Muscle of leg (tissue), 11 donors: Measurements from ENCODE around the gene S100A9. TPM values are rescaled to one million over a fixed set of nuclear protein-coding genes. Genes with fewer than 3 reads are reported as not detected.

Experiments used
- DNase-seq: peaks from one replicate; pipeline ENCODE4 v3.0.0; 2013
- H3K27ac ChIP-seq: one replicate; pipeline ENCODE4 v1.5.1; 2013; ENCODE audit warnings: mild to moderate bottlenecking, low read length, control low read depth
- H3K27me3 ChIP-seq: one replicate; pipeline ENCODE4 v1.6.1; 2013; ENCODE audit warnings: low read length; ENCODE audit not compliant: control insufficient read depth, insufficient read depth
- H3K36me3 ChIP-seq: one replicate; pipeline ENCODE4 v1.6.1; 2013; ENCODE audit warnings: low read length; ENCODE audit not compliant: control insufficient read depth, insufficient read depth
- H3K4me1 ChIP-seq: one replicate; pipeline ENCODE4 v1.6.1; 2013; ENCODE audit warnings: low read length; ENCODE audit not compliant: control insufficient read depth, insufficient read depth
- H3K4me3 ChIP-seq: one replicate; pipeline ENCODE4 v1.5.1; 2013; ENCODE audit warnings: low read length, control low read depth
- H3K9me3 ChIP-seq: replicated peaks from 2 replicates; pipeline ENCODE4 v1.6.1; 2013; ENCODE audit warnings: low read depth, low read length; ENCODE audit not compliant: control insufficient read depth
- whole genome bisulfite sequencing: methylation state at CpG from one replicate; pipeline ENCODE4 v1.1.5; 2013; ENCODE audit warnings: missing lambda C conversion rate; ENCODE audit not compliant: insufficient coverage; 5-methylcytosine and 5-hydroxymethylcytosine counted together
- polyA plus RNA-seq, 8 donors: library from polyadenylated mRNA; unstranded; fragments of 120-200 nt; gene quantifications; one replicate each; pipeline versions ENCODE4 v1.2.1 to v1.2.3, GENCODE V29; 2013; ENCODE audit warnings: inconsistent platforms in 1 of 8, low replicate concordance in 1 of 8; ENCODE audit not compliant: insufficient read length in 8 of 8, insufficient read depth in 1 of 8
- total RNA-seq: library from RNA; stranded (reverse); fragments of 120-200 nt; gene quantifications from one replicate; pipeline ENCODE4 v1.2.4, GENCODE V29; 2013

Gene S100A9
- total and polyA plus RNA-seq, 9 donors, result 17.8 to 47.3 (median 25.7) TPM

- Histone ChIP-seq H3K27me3 (no peaks in the 10 kb centered on the region), H3K27ac (peak overlapping the region; percentile 6), H3K4me1 (no peaks in the 10 kb centered on the region), H3K9me3 (no peaks in the 10 kb centered on the region), H3K36me3 (no peaks in the 10 kb centered on the region), H3K4me3 (no peak overlapping the region)
- DNase-seq, result no peak
- WGBS, result no CpG with 5 or more reads among the region's 4 CpGs
These were observed 29.3 kb downstream of the S100A9 start for GRCh38 chr1:153387001-153387400.

- Histone ChIP-seq H3K4me3 (no peak overlapping the region), H3K4me1 (no peaks in the 10 kb centered on the region), H3K9me3 (no peaks in the 10 kb centered on the region), H3K36me3 (no peaks in the 10 kb centered on the region), H3K27me3 (no peaks in the 10 kb centered on the region), H3K27ac (no peak overlapping the region)
- 71% methylated on average over 4 of the region's 4 CpGs for WGBS
- no peak for DNase-seq
These were observed 30.1 kb downstream of the S100A9 start for GRCh38 chr1:153387785-153388184.

DNA sequence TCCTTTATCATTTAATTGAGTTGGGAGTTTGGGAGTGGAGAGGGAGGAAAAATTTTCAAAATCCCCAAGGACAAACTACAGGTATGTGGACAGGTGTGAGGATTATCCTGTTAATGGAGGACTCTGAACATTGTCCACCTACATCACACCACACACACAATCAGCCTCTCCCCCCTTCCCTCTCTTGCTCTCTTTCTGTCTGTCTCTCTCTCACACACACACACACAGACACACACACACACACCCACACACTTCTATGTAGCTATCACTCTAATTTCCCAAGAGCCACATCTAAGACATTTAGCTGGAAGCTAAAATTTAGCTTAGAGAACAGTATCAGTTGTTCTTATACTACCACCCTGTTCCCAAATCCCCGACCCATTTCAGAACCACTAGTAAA, 31.7 kb downstream of the S100A9 start:
- Histone ChIP-seq H3K4me1 (no peaks in the 10 kb centered on the region), H3K9me3 (no peaks in the 10 kb centered on the region), H3K27me3 (no peaks in the 10 kb centered on the region), H3K4me3 (no peak overlapping the region), H3K27ac (no peak overlapping the region), H3K36me3 (no peaks in the 10 kb centered on the region)
- WGBS, result no CpG with 5 or more reads among the region's 1 CpG
- DNase-seq, result no peak

- H3K4me3 ChIP-seq, result no peak overlapping the region
- H3K4me1 ChIP-seq, result no peaks in the 10 kb centered on the region
- no peaks in the 10 kb centered on the region for H3K9me3 ChIP-seq
- H3K27me3 ChIP-seq, result no peaks in the 10 kb centered on the region
- H3K36me3 ChIP-seq, result no peaks in the 10 kb centered on the region
- no peak overlapping the region for H3K27ac ChIP-seq
- no peak for DNase-seq
- 0% methylated on average over 1 of the region's 17 CpGs for WGBS
These were observed 32.6 kb downstream of the S100A9 start for GRCh38 chr1:153389973-153390879.

GRCh38 chr1:153390938-153391710, 33.5 kb downstream of the S100A9 start, which contains the start of gene S100A8:
Gene S100A8, minus strand, starts transcription at chr1:153391073. Its CDS starts 538 bp downstream, at chr1:153390535.
- DNase-seq, result peak; percentile 42
- no peaks in the 10 kb centered on the region for H3K9me3 ChIP-seq
- H3K36me3 ChIP-seq, result no peaks in the 10 kb centered on the region
- peaks cover 2% of the 10 kb centered on the region for H3K27me3 ChIP-seq
- no peak within 1 kb of the TSS for H3K27ac ChIP-seq
- no peaks in the 10 kb centered on the region for H3K4me1 ChIP-seq
- no peak within 1 kb of the TSS for H3K4me3 ChIP-seq
- WGBS, result 69% methylated on average over 2 of the region's 7 CpGs

DNA sequence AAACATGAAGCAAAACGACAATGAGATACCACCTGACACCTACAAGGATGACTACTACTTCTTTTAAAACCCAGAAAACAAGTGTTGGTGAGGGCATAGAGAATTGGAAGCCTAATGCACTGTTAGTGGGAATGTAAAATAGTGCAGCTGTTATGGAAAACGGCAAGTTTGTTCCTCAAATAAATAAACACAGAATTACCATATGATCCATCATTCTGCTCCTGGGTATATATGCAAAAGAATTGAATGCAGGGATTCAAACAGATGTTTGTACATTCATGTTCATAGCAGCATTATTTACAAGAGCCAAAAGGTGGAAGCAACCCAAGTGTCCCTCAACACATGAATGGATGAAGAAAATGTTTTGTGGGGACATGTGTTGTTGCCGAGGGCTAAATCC, 34.6 kb downstream of the S100A9 start:
- Histone ChIP-seq H3K9me3 (no peaks in the 10 kb centered on the region), H3K4me3 (no peak overlapping the region), H3K36me3 (no peaks in the 10 kb centered on the region), H3K4me1 (no peaks in the 10 kb centered on the region), H3K27ac (no peak overlapping the region), H3K27me3 (peaks cover 2% of the 10 kb centered on the region)
- no peak for DNase-seq
- no CpG with 5 or more reads among the region's 3 CpGs for WGBS

DNA sequence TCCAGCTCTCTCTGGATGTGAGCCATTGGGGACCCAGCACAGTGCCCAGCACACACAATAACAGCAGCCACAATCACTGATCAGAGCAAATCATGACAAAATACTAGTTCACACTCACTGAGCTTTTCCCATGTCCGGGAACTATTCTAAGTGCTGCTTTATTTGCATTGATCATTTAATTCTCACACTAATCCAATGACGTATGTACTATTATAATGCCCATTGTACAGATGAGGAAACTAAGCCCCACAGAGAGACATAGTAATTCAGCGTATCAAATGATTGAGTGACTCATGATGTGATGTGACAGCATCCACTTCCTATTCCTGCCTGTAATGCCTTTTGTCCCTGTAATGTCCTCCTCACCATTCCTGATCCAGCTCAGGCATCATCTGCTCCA, 35.2 kb downstream of the S100A9 start:
- Histone ChIP-seq H3K9me3 (no peaks in the 10 kb centered on the region), H3K4me3 (no peak overlapping the region), H3K27me3 (peaks cover 2% of the 10 kb centered on the region), H3K27ac (no peak overlapping the region), H3K4me1 (no peaks in the 10 kb centered on the region), H3K36me3 (no peaks in the 10 kb centered on the region)
- no peak for DNase-seq
- WGBS, result no CpG with 5 or more reads among the region's 3 CpGs

GRCh38 chr1:153393926-153394325, 36.3 kb downstream of the S100A9 start:
- Histone ChIP-seq H3K4me1 (no peaks in the 10 kb centered on the region), H3K4me3 (no peak overlapping the region), H3K27ac (no peak overlapping the region), H3K36me3 (no peaks in the 10 kb centered on the region), H3K27me3 (peaks cover 3% of the 10 kb centered on the region), H3K9me3 (no peaks in the 10 kb centered on the region)
- WGBS, result 61% methylated on average over 3 of the region's 6 CpGs
- DNase-seq, result no peak

DNA sequence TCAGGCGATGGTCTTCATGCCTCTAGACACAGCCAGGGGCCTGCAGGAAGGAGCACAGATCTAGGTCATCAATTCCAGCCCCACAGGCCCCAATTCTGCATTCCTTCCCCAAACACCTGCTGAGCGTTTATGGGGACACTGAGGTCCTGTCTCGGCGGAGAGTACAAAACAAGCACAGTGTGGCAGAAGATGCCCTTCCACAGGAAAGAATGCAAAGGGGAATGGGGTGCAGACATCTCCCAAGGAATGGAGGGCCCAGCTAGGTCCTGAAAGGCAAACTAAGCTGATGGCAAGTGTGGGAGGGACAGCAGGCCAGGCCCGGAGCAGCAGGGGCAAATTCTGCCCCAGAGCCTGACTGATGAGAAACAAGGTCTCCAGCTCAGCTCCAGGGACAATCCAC, 36.7 kb downstream of the S100A9 start:
- DNase-seq, result no peak
- Histone ChIP-seq H3K36me3 (no peaks in the 10 kb centered on the region), H3K4me1 (no peaks in the 10 kb centered on the region), H3K9me3 (no peaks in the 10 kb centered on the region), H3K27me3 (peaks cover 3% of the 10 kb centered on the region), H3K4me3 (no peak overlapping the region), H3K27ac (no peak overlapping the region)
- 65% methylated on average over 4 of the region's 5 CpGs for WGBS

DNA sequence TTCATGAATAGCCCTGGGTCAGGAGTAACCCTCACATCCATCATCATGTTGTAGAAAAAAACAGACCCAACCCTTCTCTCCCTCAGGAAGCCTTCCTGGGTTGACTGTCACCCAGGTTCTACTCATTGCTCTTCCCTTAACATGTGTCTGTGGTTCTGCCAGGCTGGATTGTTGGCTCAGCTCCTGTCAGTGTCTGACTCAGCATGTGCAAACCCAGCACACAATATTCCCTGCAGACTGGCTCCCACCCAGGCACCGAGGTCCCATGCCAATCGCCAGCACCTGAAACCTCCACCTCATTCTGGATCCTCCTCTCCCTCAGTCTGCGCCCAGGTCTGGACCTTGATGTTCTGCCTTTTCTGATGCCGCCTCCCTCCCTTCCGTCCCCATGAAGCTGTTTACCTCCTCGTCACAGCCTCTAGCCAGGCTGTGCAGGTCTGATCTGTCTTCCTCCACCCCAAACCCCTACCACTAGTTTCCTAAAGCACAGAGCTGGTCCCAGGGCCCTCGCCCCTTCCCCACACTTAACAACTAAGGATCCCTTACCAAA, 37.6 kb downstream of the S100A9 start:
- Histone ChIP-seq H3K27ac (no peak overlapping the region), H3K27me3 (peaks cover 3% of the 10 kb centered on the region), H3K4me1 (no peaks in the 10 kb centered on the region), H3K9me3 (no peaks in the 10 kb centered on the region), H3K4me3 (no peak overlapping the region), H3K36me3 (no peaks in the 10 kb centered on the region)
- DNase-seq, result no peak
- 72% methylated on average over 7 of the region's 7 CpGs for WGBS
